ENCODE measurements around the gene NLN.

DNA sequence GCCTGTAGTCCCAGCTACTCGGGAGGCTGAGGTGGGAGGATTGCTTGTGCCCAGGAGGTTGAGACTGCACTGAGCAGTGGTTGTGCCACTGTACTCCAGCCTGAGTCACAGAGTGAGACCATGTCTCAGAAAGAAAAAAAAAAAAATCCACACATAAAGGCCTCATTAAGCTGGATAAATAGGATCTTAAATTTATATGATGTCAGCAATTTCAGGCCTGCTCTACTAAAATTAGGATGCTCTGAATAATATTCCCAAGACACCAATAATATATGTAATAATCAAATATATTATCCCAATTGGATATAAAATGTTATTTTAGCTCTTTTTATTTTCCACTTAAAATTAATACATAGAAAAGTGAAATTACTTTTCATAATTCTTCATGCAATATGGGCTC, 43.6 kb downstream of the NLN start:
- TF ChIP-seq, protein P1, sequence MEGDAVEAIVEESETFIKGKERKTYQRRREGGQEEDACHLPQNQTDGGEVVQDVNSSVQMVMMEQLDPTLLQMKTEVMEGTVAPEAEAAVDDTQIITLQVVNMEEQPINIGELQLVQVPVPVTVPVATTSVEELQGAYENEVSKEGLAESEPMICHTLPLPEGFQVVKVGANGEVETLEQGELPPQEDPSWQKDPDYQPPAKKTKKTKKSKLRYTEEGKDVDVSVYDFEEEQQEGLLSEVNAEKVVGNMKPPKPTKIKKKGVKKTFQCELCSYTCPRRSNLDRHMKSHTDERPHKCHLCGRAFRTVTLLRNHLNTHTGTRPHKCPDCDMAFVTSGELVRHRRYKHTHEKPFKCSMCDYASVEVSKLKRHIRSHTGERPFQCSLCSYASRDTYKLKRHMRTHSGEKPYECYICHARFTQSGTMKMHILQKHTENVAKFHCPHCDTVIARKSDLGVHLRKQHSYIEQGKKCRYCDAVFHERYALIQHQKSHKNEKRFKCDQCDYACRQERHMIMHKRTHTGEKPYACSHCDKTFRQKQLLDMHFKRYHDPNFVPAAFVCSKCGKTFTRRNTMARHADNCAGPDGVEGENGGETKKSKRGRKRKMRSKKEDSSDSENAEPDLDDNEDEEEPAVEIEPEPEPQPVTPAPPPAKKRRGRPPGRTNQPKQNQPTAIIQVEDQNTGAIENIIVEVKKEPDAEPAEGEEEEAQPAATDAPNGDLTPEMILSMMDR (IDR thresholded peaks at IDR 0.05; ENCODE audit: low read depth, low read length), result no peak
- TF ChIP-seq POLR2A (IDR thresholded peaks at IDR 0.05; ENCODE audit: extremely low read depth, insufficient read length), result no peak
